ENCODE measurements around the gene CDO1.

CDO1 gene

GRCh38 chr5:115767424-115767823 lies 49.0 kb downstream of the CDO1 start:
- no peaks in the 10 kb centered on the region for H3K79me2 ChIP-seq (ENCODE audit: insufficient read depth, low read depth)
- no peaks in the 10 kb centered on the region for H3K36me3 ChIP-seq (ENCODE audit: insufficient read depth)
- H3K4me3 ChIP-seq (IDR thresholded peaks at IDR 0.05; ENCODE audit: insufficient read depth, low read depth, low read length), result no peak overlapping the region
- no peaks in the 10 kb centered on the region for H3K27me3 ChIP-seq (ENCODE audit: insufficient read depth, low read depth)
- no peak overlapping the region for H3K9ac ChIP-seq
- no peaks in the 10 kb centered on the region for H4K20me1 ChIP-seq (ENCODE audit: insufficient read depth)
- no peaks in the 10 kb centered on the region for H3K4me1 ChIP-seq (ENCODE audit: low read depth, poor library complexity, severe bottlenecking)
- H3K4me2 ChIP-seq, result no peak overlapping the region
- no peak for TF ChIP-seq CTCF (conservative IDR thresholded peaks at IDR 0.05; ENCODE audit: low read depth, low read length)
- no peak overlapping the region for H3K27ac ChIP-seq
- H2AFZ ChIP-seq (ENCODE audit: low read depth), result no peak overlapping the region

GRCh38 chr5:115766608-115767007 lies 49.9 kb downstream of the CDO1 start:
- no peaks in the 10 kb centered on the region for H4K20me1 ChIP-seq (ENCODE audit: insufficient read depth)
- H3K4me1 ChIP-seq (ENCODE audit: low read depth, poor library complexity, severe bottlenecking), result no peaks in the 10 kb centered on the region
- H3K36me3 ChIP-seq (ENCODE audit: insufficient read depth), result no peaks in the 10 kb centered on the region
- no peak overlapping the region for H3K27ac ChIP-seq
- H2AFZ ChIP-seq (ENCODE audit: low read depth), result no peak overlapping the region
- no peaks in the 10 kb centered on the region for H3K79me2 ChIP-seq (ENCODE audit: insufficient read depth, low read depth)
- no peak overlapping the region for H3K9ac ChIP-seq
- H3K4me3 ChIP-seq (IDR thresholded peaks at IDR 0.05; ENCODE audit: insufficient read depth, low read depth, low read length), result no peak overlapping the region
- TF ChIP-seq CTCF (conservative IDR thresholded peaks at IDR 0.05; ENCODE audit: low read depth, low read length), result no peak
- H3K27me3 ChIP-seq (ENCODE audit: insufficient read depth, low read depth), result no peaks in the 10 kb centered on the region
- H3K4me2 ChIP-seq, result no peak overlapping the region

GRCh38 chr5:115758356-115758755 lies 58.1 kb downstream of the CDO1 start:
- H3K4me2 ChIP-seq, result no peak overlapping the region
- H3K4me1 ChIP-seq (ENCODE audit: low read depth, poor library complexity, severe bottlenecking), result no peaks in the 10 kb centered on the region
- H3K4me3 ChIP-seq (IDR thresholded peaks at IDR 0.05; ENCODE audit: insufficient read depth, low read depth, low read length), result no peak overlapping the region
- no peak overlapping the region for H3K9ac ChIP-seq
- no peak overlapping the region for H2AFZ ChIP-seq (ENCODE audit: low read depth)
- H3K79me2 ChIP-seq (ENCODE audit: insufficient read depth, low read depth), result no peaks in the 10 kb centered on the region
- no peak for TF ChIP-seq CTCF (conservative IDR thresholded peaks at IDR 0.05; ENCODE audit: low read depth, low read length)
- no peaks in the 10 kb centered on the region for H4K20me1 ChIP-seq (ENCODE audit: insufficient read depth)
- no peaks in the 10 kb centered on the region for H3K27me3 ChIP-seq (ENCODE audit: insufficient read depth, low read depth)
- H3K27ac ChIP-seq, result no peak overlapping the region
- no peaks in the 10 kb centered on the region for H3K36me3 ChIP-seq (ENCODE audit: insufficient read depth)

- Histone ChIP-seq H3K36me3 (ENCODE audit: insufficient read depth) (no peaks in the 10 kb centered on the region), H3K4me3 (IDR thresholded peaks at IDR 0.05; ENCODE audit: insufficient read depth, low read depth, low read length) (no peak overlapping the region), H3K4me1 (ENCODE audit: low read depth, poor library complexity, severe bottlenecking) (no peaks in the 10 kb centered on the region), H3K4me2 (no peak overlapping the region), H3K9ac (no peak overlapping the region), H2AFZ (ENCODE audit: low read depth) (no peak overlapping the region), H3K27ac (no peak overlapping the region), H3K79me2 (ENCODE audit: insufficient read depth, low read depth) (no peaks in the 10 kb centered on the region), H4K20me1 (ENCODE audit: insufficient read depth) (no peaks in the 10 kb centered on the region), H3K27me3 (ENCODE audit: insufficient read depth, low read depth) (no peaks in the 10 kb centered on the region)
- no peak for TF ChIP-seq CTCF (conservative IDR thresholded peaks at IDR 0.05; ENCODE audit: low read depth, low read length)
These were observed 60.8 kb downstream of the CDO1 start for GRCh38 chr5:115755675-115756074.
